Left lung (tissue), 10 donors: ENCODE results near the gene SIK3. TPM values are rescaled to one million over a fixed set of nuclear protein-coding genes. Genes with fewer than 3 reads are reported as not detected.

Source experiments
- ATAC-seq: fragments of 200-7000 bp; cut with Tn5 transposase; one replicate; pipeline ENCODE4 v1.9.1; 2020; ENCODE audit warnings: moderate library complexity
- DNase-seq, 4 donors: peaks; one replicate each; pipeline ENCODE4 v3.0.0-alpha.2; 2013 to 2020
- H3K27ac ChIP-seq, 2 donors: fragments of 200-600 bp; sonication (generic) in 1 of 2; one replicate each; pipeline versions ENCODE4 v1.5.0 to v1.8.0; 2020 to 2021
- H3K27me3 ChIP-seq, 2 donors: fragments of 200-600 bp; sonication (generic) in 1 of 2; one replicate each; pipeline versions ENCODE4 v1.5.0 to v1.8.0; 2020 to 2021
- H3K36me3 ChIP-seq, 2 donors: fragments of 200-600 bp; sonication (generic) in 1 of 2; one replicate each; pipeline versions ENCODE4 v1.5.0 to v1.8.0; 2020 to 2021
- H3K4me1 ChIP-seq, 2 donors: fragments of 200-600 bp; one replicate each; pipeline ENCODE4 v1.8.0; 2021
- H3K4me3 ChIP-seq, 2 donors: fragments of 200-600 bp; sonication (generic) in 1 of 2; one replicate each; pipeline versions ENCODE4 v1.5.0 to v1.8.0; 2020 to 2021; ENCODE audit warnings: mild to moderate bottlenecking in 1 of 2
- H3K9me3 ChIP-seq, 2 donors: fragments of 200-600 bp; sonication (generic) in 1 of 2; one replicate each; pipeline versions ENCODE4 v1.5.0 to v1.8.0; 2020 to 2021
- CTCF ChIP-seq, 2 donors: fragments of 200-600 bp; sonication (generic) in 1 of 2; IDR thresholded peaks; one replicate each; pipeline versions ENCODE4 v1.5.0 to v1.8.0; 2021; ENCODE audit warnings: antibody characterized with exemption in 2 of 2
- intact Hi-C, 2 donors: fragments of 100-400 bp; cut with DNase I; formaldehyde crosslinking; loops; one replicate each; pipeline versions ENCODE4 v1.11.2 to v1.14.2; 2022
- polyA plus RNA-seq, 6 donors: library from polyadenylated mRNA; unstranded; fragments of 120-200 nt; gene quantifications; one replicate each; pipeline ENCODE4 v1.2.1, GENCODE V29; 2013; ENCODE audit not compliant: insufficient read length in 6 of 6
- total RNA-seq, 2 donors: library from RNA; stranded (reverse); fragmentation: NEBNext Ultra II Directional; extraction: Animal tissue kit (Norgen Biotek cat#: 25700); gene quantifications; one replicate each; pipeline ENCODE4 v1.2.1, GENCODE V29; 2021
- donor health status: DM: no; HTN: yes; CAD: no.
- donor health status: DM: no; HTN: no; CAD: no.

The SIK3 gene
- total and polyA plus RNA-seq, 8 donors, result 28.0 to 49.6 (median 35.9) TPM

GRCh38 chr11:116888884-116889549 is 209.2 kb downstream of the SIK3 start:
- no peak for TF ChIP-seq CTCF (IDR thresholded peaks at IDR 0.05)
- Histone ChIP-seq H3K27me3 (no peaks in the 10 kb centered on the region), H3K9me3 (no peaks in the 10 kb centered on the region), H3K27ac (no peak overlapping the region), H3K36me3 (peaks cover 0 to 25% of the 10 kb centered on the region in 2 donors), H3K4me3 (no peak overlapping the region), H3K4me1 (peaks cover 0 to 3% of the 10 kb centered on the region in 2 donors)
- no peak for DNase-seq
- intact Hi-C loops, result no loop called here
- no peak for ATAC-seq

DNA sequence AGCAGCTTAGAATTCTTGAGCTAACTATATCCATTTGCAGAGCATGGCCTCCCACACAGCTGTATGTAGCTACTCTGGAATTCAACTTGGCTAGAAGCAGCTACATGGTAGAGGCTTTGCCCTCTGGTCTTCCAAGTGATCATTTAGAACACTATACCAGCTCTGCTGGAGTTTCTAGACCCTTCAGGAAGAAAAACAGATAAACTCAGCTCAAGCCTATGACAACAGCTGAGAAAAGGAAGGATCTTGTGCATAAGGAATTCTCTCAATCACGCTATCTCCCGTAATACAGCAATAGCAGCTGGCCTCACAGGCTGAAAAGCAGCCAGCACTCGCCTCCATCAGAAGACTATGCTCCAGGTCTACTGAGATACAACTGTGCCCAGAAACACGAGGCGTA is 210.2 kb downstream of the SIK3 start:
- no peak overlapping the region for H3K27ac ChIP-seq
- ATAC-seq, result no peak
- DNase-seq, result peak in 1 of 4 donors; percentile 32
- intact Hi-C loops, result no loop called here
- H3K27me3 ChIP-seq, result no peaks in the 10 kb centered on the region
- no peak for TF ChIP-seq CTCF (IDR thresholded peaks at IDR 0.05)
- peaks cover 0 to 15% of the 10 kb centered on the region in 2 donors for H3K36me3 ChIP-seq
- no peak overlapping the region for H3K4me3 ChIP-seq
- H3K4me1 ChIP-seq, result peaks cover 0 to 3% of the 10 kb centered on the region in 2 donors
- no peaks in the 10 kb centered on the region for H3K9me3 ChIP-seq

- Histone ChIP-seq H3K27ac (no peak overlapping the region), H3K4me3 (no peak overlapping the region), H3K36me3 (no peaks in the 10 kb centered on the region), H3K9me3 (no peaks in the 10 kb centered on the region), H3K27me3 (no peaks in the 10 kb centered on the region), H3K4me1 (peaks cover 0 to 3% of the 10 kb centered on the region in 2 donors)
- TF ChIP-seq CTCF (IDR thresholded peaks at IDR 0.05), result no peak
- ATAC-seq (peak; percentile 30), DNase-seq (no peak)
- intact Hi-C loops, result no loop called here
These were observed 212.1 kb downstream of the SIK3 start for GRCh38 chr11:116885951-116886655.

DNA sequence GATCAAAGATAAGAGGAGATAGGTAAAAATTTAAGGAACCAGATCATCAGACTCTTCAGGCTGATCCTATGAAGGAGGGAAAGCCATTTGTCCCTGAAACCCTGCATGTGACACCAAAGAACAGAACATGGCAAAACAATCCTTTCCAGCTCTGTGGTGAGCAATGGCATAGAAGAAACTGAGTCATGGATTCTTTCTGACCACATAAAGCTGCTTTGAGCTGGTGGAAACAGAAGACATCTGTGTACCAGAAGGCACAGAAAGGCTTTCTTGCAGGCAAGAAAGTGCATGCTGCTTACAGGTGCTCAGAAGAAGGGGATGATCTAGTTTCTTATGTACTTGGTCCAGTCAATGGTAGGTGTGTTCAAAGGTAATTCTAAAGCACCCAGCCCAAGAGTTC is 215.8 kb downstream of the SIK3 start:
- H3K4me1 ChIP-seq, result peaks cover 4 to 7% of the 10 kb centered on the region in 2 donors
- no peaks in the 10 kb centered on the region for H3K36me3 ChIP-seq
- intact Hi-C loops, result loop anchor here in 1 of 2 donors (5.0 kb wide), 1 partner anchor 220 kb away; no protein-coding TSS in a partner anchor
- H3K9me3 ChIP-seq, result no peaks in the 10 kb centered on the region
- no peak overlapping the region for H3K27ac ChIP-seq
- peak; percentile 20 for ATAC-seq
- H3K4me3 ChIP-seq, result no peak overlapping the region
- DNase-seq, result no peak
- H3K27me3 ChIP-seq, result no peaks in the 10 kb centered on the region
- TF ChIP-seq CTCF (IDR thresholded peaks at IDR 0.05), result no peak

GRCh38 chr11:116881143-116881542 is 217.1 kb downstream of the SIK3 start:
- Histone ChIP-seq H3K9me3 (no peaks in the 10 kb centered on the region), H3K36me3 (peaks cover 0 to 9% of the 10 kb centered on the region in 2 donors), H3K4me1 (peaks cover 4 to 7% of the 10 kb centered on the region in 2 donors), H3K27me3 (no peaks in the 10 kb centered on the region), H3K4me3 (no peak overlapping the region), H3K27ac (no peak overlapping the region)
- DNase-seq, result no peak
- ATAC-seq, result no peak
- intact Hi-C loops, result loop anchor here in 1 of 2 donors (5.0 kb wide), 1 partner anchor 221 kb away; no protein-coding TSS in a partner anchor
- TF ChIP-seq CTCF (IDR thresholded peaks at IDR 0.05), result no peak
